Measurements from ENCODE around the gene GPR37.

GRCh38 chr7:124800386-124800785 is 34.8 kb upstream of the GPR37 start:
- TF ChIP-seq CTCF (IDR thresholded peaks at IDR 0.05): no peak
- no peak for TF ChIP-seq POLR2A (IDR thresholded peaks at IDR 0.05; ENCODE audit: low read depth)
- TF ChIP-seq POLR2AphosphoS5 (IDR thresholded peaks at IDR 0.05): no peak
- no peak for TF ChIP-seq EP300 (IDR thresholded peaks at IDR 0.05)

Data from esophagus muscularis mucosa (tissue), 4 donors.